Naive B cell (primary cell): ENCODE results near the gene PRR3. TPM values are rescaled to one million over a fixed set of nuclear protein-coding genes. Genes with fewer than 3 reads are reported as not detected.
"Not testable (repeated sequence)": the region's sequence is repeated elsewhere in the genome, so short reads cannot be mapped to it uniquely, and the experiment has no call there.

Experiments used
- ATAC-seq, 2 donors: fragments of 150-1000 bp; cut with Tn5 transposase; 2 replicates each; pipeline ENCODE4 v1.10.0; 2021; ENCODE audit warnings: low read depth in 2 of 2, mild to moderate bottlenecking in 2 of 2, moderate library complexity in 2 of 2
- DNase-seq: peaks from one replicate; pipeline ENCODE4 v3.0.0; 2022
- H3K27ac Mint-ChIP-seq, 6 donors: one replicate each; pipeline ENCODE4 v1.8.0; 2020 to 2022; ENCODE audit warnings: mild to moderate bottlenecking in 6 of 6, mixed read lengths in 6 of 6, moderate library complexity in 5 of 6, inconsistent platforms in 2 of 6
- H3K27me3 Mint-ChIP-seq, 3 donors: one replicate each; pipeline ENCODE4 v1.8.0; 2021 to 2022; ENCODE audit warnings: mixed read lengths in 3 of 3, mild to moderate bottlenecking in 1 of 3
- H3K36me3 Mint-ChIP-seq, 2 donors: one replicate each; pipeline ENCODE4 v1.8.0; 2020 to 2022; ENCODE audit warnings: mixed read lengths in 2 of 2, inconsistent platforms in 1 of 2, mild to moderate bottlenecking in 1 of 2
- H3K4me1 Mint-ChIP-seq, 3 donors: one replicate each; pipeline ENCODE4 v1.8.0; 2020 to 2022; ENCODE audit warnings: mixed read lengths in 3 of 3, inconsistent platforms in 1 of 3, mild to moderate bottlenecking in 1 of 3, moderate library complexity in 1 of 3
- H3K4me3 Mint-ChIP-seq, 8 donors: one replicate each; pipeline ENCODE4 v1.8.0; 2020 to 2022; ENCODE audit warnings: mild to moderate bottlenecking in 8 of 8, mixed read lengths in 8 of 8, moderate library complexity in 8 of 8, inconsistent platforms in 2 of 8
- H3K9me3 Mint-ChIP-seq, 7 donors: one replicate each; pipeline ENCODE4 v1.8.0; 2020 to 2022; ENCODE audit warnings: mixed read lengths in 7 of 7, mild to moderate bottlenecking in 5 of 7, inconsistent platforms in 2 of 7, moderate library complexity in 1 of 7
- polyA plus RNA-seq, 6 donors: library from polyadenylated mRNA; unstranded; fragments of 300-500 nt; fragmentation: Illumina TruSeq; gene quantifications; one replicate each; pipeline ENCODE4 v1.2.3, GENCODE V29; 2021; ENCODE audit warnings: low read depth in 6 of 6

Gene PRR3
- polyA plus RNA-seq, 6 donors from 2014 or later = 8.1 to 14.2 (median 11.2) TPM

- peaks cover 6 to 13% (median 10%) of the 10 kb centered on the region in 3 donors for H3K4me1 Mint-ChIP-seq
- H3K27me3 Mint-ChIP-seq, H3K9me3 Mint-ChIP-seq, H3K36me3 Mint-ChIP-seq: not testable (repeated sequence)
- ATAC-seq (peak; percentile 88 to 92), DNase-seq (peak; percentile 70)
- H3K27ac Mint-ChIP-seq = peak overlapping the region in 4 of 6 donors; percentile 13 to 80 (median 60)
- peak overlapping the region in 1 of 8 donors; percentile 19 for H3K4me3 Mint-ChIP-seq
Measured at GRCh38 chr6:30597315-30598144, 40.4 kb downstream of the PRR3 start.

DNA sequence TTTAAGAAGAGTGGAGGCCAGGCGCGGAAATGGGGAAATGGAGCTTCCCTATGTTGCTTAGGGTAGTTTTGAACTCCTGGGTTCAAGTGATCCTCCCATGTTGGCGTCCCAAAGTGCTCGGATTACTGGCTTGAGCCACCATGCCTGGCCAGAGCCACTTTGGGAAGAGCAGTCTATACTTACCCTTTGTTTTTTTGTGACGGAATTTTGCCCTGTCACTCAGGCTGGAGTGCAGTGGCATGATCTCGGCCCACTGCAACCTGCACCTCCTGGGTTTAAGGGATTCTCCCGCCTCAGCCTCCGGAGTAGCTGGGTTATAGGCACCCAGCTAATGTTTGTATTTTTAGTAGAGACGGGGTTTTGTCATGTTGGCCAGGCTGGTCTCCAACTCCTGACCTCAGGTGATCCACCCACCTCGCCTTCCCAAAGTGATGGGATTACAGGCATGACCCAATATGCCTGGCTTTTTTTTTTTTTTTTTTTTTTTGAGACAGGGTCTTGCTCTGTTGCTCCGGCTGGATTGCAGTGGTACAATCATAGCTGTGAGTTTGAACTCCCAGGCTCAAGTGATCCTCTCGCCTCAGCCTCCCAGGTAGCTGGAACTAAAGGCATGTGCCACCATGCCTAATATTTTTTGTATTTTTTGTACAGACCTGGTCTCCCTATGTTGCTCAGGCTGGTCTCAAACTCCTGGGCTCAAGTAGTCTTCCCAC, 42.0 kb downstream of the PRR3 start:
- no peak for DNase-seq
- Mint-ChIP-seq H3K4me3 (peak overlapping the region in 1 of 8 donors; percentile 35), H3K27me3 (no peaks in the 10 kb centered on the region), H3K36me3 (peaks cover 4 to 15% of the 10 kb centered on the region in 2 donors), H3K9me3 (no peaks in the 10 kb centered on the region), H3K27ac (peak overlapping the region in 5 of 6 donors; percentile 7 to 72 (median 59)), H3K4me1 (peaks cover 14 to 16% (median 15%) of the 10 kb centered on the region in 3 donors)
- no peak for ATAC-seq

DNA sequence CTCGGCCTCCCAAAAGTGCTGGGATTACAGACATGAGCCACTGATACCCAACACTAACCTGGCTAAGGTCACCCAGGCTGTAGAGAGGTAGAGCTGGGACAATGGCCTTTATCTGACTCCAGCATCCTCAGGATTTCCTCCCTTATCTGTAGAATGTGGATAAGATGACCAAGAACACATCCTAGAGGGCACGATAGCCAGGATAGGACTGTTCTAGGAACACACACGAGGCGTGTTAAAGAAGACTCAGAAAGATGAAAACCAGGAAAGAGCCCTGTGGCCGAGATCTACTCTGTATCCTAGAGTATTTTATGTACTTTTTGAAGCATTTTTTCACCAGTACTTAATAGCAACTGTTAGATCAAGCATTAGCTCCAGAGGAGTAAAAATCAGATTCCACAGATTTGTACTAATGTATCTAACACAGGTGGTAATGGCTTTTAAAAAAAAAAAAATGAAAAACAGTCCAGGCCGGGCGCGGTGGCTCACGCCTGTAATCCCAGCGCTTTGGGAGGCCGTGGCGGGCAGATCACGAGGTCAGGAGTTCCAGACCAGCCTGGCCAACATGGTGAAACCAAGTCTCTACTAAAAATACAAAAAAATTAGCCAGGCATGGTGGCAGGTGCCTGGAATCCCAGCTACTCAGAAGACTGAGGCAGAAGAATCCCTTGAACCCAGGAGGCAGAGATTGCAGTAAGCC, 42.7 kb downstream of the PRR3 start:
- H3K4me1 Mint-ChIP-seq = peaks cover 14 to 19% (median 16%) of the 10 kb centered on the region in 3 donors

GRCh38 chr6:30600451-30600961, 43.4 kb downstream of the PRR3 start:
- no peaks in the 10 kb centered on the region for H3K9me3 Mint-ChIP-seq

More for the DNA sequence above, 42.7 kb downstream of the PRR3 start:
- Mint-ChIP-seq H3K9me3 (no peaks in the 10 kb centered on the region), H3K27ac (peak overlapping the region in 4 of 6 donors; percentile 7 to 61 (median 48)), H3K27me3 (no peaks in the 10 kb centered on the region), H3K4me3 (peak overlapping the region in 1 of 8 donors; percentile 35), H3K36me3 (peaks cover 4 to 20% of the 10 kb centered on the region in 2 donors)
- DNase-seq (no peak), ATAC-seq (no peak)

DNA sequence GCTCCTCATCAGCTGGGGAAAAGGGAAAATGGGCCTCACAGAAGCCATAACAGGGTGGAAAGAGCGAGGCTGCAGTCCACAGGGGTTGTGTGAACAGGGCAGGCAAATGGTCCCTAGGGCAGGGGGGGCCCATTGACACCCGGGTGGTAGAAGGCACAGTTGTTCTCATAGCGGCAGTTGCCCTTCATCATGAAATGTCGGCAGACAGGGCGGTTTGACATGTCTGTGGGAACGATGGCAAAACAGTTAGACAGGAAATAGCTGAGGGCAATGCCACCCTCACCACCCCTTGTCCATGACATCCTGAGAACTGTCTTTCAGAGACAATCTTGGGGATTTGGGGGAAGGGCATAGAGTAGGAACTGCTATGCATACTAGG, 44.3 kb downstream of the PRR3 start:
- Mint-ChIP-seq H3K4me3 (no peak overlapping the region), H3K36me3 (peaks cover 15 to 27% of the 10 kb centered on the region in 2 donors), H3K27ac (peak overlapping the region in 4 of 6 donors; percentile 47 to 91 (median 62)), H3K27me3 (no peaks in the 10 kb centered on the region), H3K4me1 (peaks cover 16 to 19% (median 18%) of the 10 kb centered on the region in 3 donors), H3K9me3 (no peaks in the 10 kb centered on the region)
- ATAC-seq (no peak), DNase-seq (no peak)

More at GRCh38 chr6:30600451-30600961, 43.4 kb downstream of the PRR3 start:
- no peak overlapping the region for H3K4me3 Mint-ChIP-seq
- DNase-seq (no peak), ATAC-seq (no peak)
- H3K36me3 Mint-ChIP-seq = peaks cover 8 to 20% of the 10 kb centered on the region in 2 donors
- H3K27me3 Mint-ChIP-seq = no peaks in the 10 kb centered on the region
- no peak overlapping the region for H3K27ac Mint-ChIP-seq
- peaks cover 14 to 19% (median 14%) of the 10 kb centered on the region in 3 donors for H3K4me1 Mint-ChIP-seq

DNA sequence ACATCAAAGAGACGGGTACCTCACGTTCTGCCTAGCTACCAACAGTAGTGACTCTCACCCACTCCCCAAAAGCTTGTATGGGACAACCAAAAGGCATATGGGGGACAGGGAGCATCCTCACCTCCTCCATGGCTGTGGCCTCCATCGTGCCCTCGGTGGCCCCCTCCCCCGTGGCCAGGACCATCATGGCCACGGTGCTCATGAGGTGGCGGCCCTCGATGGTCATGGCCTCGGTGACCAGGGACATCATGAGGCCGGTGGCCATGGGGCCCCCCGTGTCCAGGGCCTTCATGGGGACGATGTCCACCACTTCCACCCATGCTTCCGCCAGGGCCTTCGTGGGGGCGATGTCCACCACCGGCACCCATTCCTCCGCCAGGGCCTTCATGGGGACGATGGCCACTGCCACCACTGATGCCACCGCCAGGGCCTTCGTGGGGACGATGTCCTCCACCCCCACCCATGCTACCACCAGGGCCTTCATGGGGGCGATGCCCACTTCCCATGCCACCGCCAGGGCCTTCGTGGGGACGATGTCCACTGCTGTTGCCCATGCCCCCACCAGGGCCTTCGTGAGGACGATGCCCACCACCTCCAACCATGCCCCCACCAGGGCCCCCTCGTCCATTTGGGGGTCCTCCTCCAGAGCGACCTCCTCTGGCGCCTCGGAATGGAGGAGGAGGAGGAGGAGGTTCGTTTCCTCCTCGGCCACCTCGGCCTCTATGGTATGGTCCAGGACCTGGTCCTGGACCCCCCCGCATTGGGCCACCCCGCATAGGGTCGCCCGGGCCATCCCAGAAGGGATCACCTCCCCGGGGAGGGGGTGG, 44.9 kb downstream of the PRR3 start:
- Mint-ChIP-seq H3K27ac (peak overlapping the region in 3 of 6 donors; percentile 47 to 62 (median 57)), H3K9me3 (no peaks in the 10 kb centered on the region), H3K27me3 (no peaks in the 10 kb centered on the region), H3K4me1 (peaks cover 15 to 19% (median 16%) of the 10 kb centered on the region in 3 donors), H3K4me3 (no peak overlapping the region), H3K36me3 (peaks cover 16 to 28% of the 10 kb centered on the region in 2 donors)
- no peak for DNase-seq
- ATAC-seq = no peak

- H3K36me3 Mint-ChIP-seq = peaks cover 21 to 35% of the 10 kb centered on the region in 2 donors
- peaks cover 17 to 22% (median 18%) of the 10 kb centered on the region in 3 donors for H3K4me1 Mint-ChIP-seq
Measured at GRCh38 chr6:30603961-30604360, 46.9 kb downstream of the PRR3 start.

DNA sequence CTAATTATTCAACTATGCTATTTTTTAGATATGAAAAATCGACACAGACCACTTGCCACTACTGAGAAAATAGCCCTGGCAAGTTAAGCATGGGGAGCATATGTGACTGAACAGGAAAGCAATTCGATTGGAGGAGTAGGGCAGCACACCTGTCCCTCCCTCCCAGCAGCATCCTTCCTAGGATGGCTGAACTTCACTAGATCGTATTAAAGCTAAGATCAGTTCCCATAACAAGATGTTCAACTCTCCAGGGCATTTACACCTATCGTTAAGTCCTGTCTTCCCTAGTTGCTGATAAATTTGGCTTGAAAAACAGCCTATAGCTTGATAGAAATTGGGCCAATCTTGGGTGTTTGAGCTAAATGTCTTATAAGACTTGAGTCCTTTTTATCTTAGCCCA, 53.0 kb downstream of the PRR3 start:
- H3K36me3 Mint-ChIP-seq = peaks cover 19 to 21% of the 10 kb centered on the region in 2 donors
- peaks cover 41 to 66% (median 63%) of the 10 kb centered on the region in 3 donors for H3K4me1 Mint-ChIP-seq
- peak overlapping the region in 4 of 6 donors; percentile 68 to 100 (median 85) for H3K27ac Mint-ChIP-seq
- peak overlapping the region in 1 of 8 donors; percentile 29 for H3K4me3 Mint-ChIP-seq
- H3K27me3 Mint-ChIP-seq = no peaks in the 10 kb centered on the region
- H3K9me3 Mint-ChIP-seq = no peaks in the 10 kb centered on the region
- ATAC-seq (no peak), DNase-seq (no peak)

More at GRCh38 chr6:30603961-30604360, 46.9 kb downstream of the PRR3 start:
- DNase-seq (no peak), ATAC-seq (no peak)
- Mint-ChIP-seq H3K9me3 (no peaks in the 10 kb centered on the region), H3K4me3 (no peak overlapping the region), H3K27me3 (no peaks in the 10 kb centered on the region), H3K27ac (peak overlapping the region in 2 of 6 donors; percentile 42 to 88)

DNA sequence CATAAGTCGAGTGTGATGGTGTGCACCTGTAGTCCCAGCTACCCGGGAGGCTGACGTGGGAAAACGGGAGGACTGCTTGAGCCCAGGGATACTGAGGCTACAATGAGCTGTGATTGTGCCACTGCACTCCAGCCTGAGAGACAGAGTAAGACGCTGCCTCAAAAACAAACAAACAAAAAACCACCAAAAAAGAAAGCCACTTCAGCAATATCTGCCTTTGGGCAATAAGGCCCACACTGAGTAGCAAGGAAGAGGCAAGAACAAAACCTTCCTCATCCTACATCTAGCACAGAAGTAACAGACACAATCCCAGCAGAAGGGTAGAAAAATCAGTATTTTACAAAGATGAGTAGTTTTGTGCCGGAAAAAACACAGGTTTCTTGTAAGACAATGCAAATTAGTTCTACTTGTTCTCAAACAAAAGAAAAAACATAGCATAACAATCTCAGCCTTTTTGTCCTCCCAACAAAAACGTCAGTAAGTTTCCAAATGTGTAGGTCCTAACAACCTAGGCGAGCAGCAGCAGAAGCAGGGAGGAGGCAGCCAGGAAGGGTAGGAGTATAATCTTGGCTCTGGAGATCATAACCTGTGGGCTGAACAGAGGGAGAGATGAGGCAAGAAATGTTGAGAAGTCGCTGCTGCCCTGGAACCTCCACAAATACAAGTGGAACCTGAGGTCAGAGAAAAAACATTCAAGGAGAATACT, 54.2 kb downstream of the PRR3 start:
- no peak for ATAC-seq
- Mint-ChIP-seq H3K27me3 (no peaks in the 10 kb centered on the region), H3K4me3 (no peak overlapping the region), H3K9me3 (no peaks in the 10 kb centered on the region), H3K27ac (peak overlapping the region; percentile 47 to 100 (median 86)), H3K36me3 (peaks cover 20 to 28% of the 10 kb centered on the region in 2 donors), H3K4me1 (peaks cover 39 to 63% (median 63%) of the 10 kb centered on the region in 3 donors)
- DNase-seq = no peak

- Mint-ChIP-seq H3K36me3 (peaks cover 23 to 30% of the 10 kb centered on the region in 2 donors), H3K4me1 (peaks cover 38 to 64% (median 61%) of the 10 kb centered on the region in 3 donors), H3K4me3 (no peak overlapping the region), H3K27ac (peak overlapping the region; percentile 47 to 100 (median 86)), H3K9me3 (peaks cover 0 to under 1% (median 0%) of the 10 kb centered on the region in 7 donors), H3K27me3 (no peaks in the 10 kb centered on the region)
- ATAC-seq (no peak), DNase-seq (no peak)
Measured at GRCh38 chr6:30611856-30612194, 54.7 kb downstream of the PRR3 start.

DNA sequence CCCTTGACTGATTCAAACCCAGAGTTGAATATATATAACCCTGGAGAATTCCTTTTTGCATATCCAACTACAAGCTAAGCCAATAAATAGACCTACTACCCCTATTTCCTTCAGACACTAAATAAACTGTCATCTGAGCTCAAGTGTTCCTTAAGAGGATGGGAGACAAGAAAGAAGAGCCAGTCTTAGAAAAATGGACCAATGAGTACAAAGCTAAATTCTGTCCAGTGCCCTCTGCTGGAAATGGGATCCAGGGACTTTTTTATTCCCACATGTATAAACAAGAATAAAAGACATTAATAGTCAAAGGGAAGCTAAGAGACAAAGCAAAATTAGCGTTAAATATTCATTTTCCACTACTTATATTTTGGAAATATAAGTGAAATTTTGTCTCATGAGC, 55.1 kb downstream of the PRR3 start:
- H3K27me3 Mint-ChIP-seq = no peaks in the 10 kb centered on the region
- H3K9me3 Mint-ChIP-seq = peaks cover 0 to 4% (median 0%) of the 10 kb centered on the region in 7 donors
- peaks cover 27 to 33% of the 10 kb centered on the region in 2 donors for H3K36me3 Mint-ChIP-seq
- H3K4me3 Mint-ChIP-seq = no peak overlapping the region
- DNase-seq = no peak
- peaks cover 41 to 68% (median 61%) of the 10 kb centered on the region in 3 donors for H3K4me1 Mint-ChIP-seq
- no peak for ATAC-seq
- H3K27ac Mint-ChIP-seq = peak overlapping the region in 5 of 6 donors; percentile 74 to 100 (median 93)
